ENCODE results near the gene RAB37.

DNA sequence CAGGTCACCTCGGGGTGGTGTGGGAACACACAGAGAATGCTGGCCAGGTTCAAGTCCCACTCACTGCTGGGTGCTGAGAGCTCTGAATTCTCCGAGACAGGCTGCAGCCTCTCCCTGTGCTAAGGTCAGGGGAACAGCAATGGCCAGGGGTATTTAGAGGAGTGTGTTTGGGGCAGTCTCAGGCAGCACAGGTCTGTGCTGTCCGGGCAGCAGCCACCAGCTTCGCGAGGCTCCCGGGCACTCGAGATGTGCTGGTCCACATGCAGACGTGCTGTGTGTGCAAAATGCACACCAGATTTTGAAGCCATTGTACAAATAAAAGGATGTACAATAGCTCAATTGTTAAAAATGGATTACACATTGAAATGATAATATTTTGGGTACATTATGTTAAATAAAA is 18.5 kb downstream of the RAB37 start:
- TF ChIP-seq, protein P1, sequence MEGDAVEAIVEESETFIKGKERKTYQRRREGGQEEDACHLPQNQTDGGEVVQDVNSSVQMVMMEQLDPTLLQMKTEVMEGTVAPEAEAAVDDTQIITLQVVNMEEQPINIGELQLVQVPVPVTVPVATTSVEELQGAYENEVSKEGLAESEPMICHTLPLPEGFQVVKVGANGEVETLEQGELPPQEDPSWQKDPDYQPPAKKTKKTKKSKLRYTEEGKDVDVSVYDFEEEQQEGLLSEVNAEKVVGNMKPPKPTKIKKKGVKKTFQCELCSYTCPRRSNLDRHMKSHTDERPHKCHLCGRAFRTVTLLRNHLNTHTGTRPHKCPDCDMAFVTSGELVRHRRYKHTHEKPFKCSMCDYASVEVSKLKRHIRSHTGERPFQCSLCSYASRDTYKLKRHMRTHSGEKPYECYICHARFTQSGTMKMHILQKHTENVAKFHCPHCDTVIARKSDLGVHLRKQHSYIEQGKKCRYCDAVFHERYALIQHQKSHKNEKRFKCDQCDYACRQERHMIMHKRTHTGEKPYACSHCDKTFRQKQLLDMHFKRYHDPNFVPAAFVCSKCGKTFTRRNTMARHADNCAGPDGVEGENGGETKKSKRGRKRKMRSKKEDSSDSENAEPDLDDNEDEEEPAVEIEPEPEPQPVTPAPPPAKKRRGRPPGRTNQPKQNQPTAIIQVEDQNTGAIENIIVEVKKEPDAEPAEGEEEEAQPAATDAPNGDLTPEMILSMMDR (conservative IDR thresholded peaks at IDR 0.05): no peak
- TF ChIP-seq ZFX (IDR thresholded peaks at IDR 0.05): no peak

Measured in C4-2B (cell line).